Activated B cell treated with CpG ODN at 0.5 μM for 24 hours (primary cell): Measurements from ENCODE around the gene CBFA2T2. TPM values are rescaled to one million over a fixed set of nuclear protein-coding genes. Genes with fewer than 3 reads are reported as not detected.
"Not testable (repeated sequence)": the region's sequence is repeated elsewhere in the genome, so short reads cannot be mapped to it uniquely, and the experiment has no call there.

Source experiments
- ATAC-seq: fragments of 200-7000 bp; cut with Tn5 transposase; one replicate; pipeline ENCODE4 v1.10.0; 2021; ENCODE audit warnings: low read depth, mild to moderate bottlenecking, moderate library complexity
- CTCF ChIA-PET: fragments of 350-600 bp; sonication (Branson Sonifier 250); formaldehyde crosslinking; loops from one replicate; lab custom pipeline; 2021; ENCODE audit warnings: antibody characterized with exemption; lab: Charles Lee
- POLR2A ChIA-PET: fragments of 350-600 bp; sonication (Branson Sonifier 250); formaldehyde crosslinking; loops from one replicate; lab custom pipeline; 2021; ENCODE audit warnings: antibody characterized with exemption; lab: Charles Lee
- DNase-seq: peaks from one replicate; pipeline ENCODE4 v3.0.0; 2022
- H3K27ac Mint-ChIP-seq: one replicate; pipeline ENCODE4 v1.8.0; 2020; ENCODE audit warnings: mixed read lengths
- H3K27me3 Mint-ChIP-seq: one replicate; pipeline ENCODE4 v1.8.0; 2021; ENCODE audit warnings: mixed read lengths
- H3K36me3 Mint-ChIP-seq: one replicate; pipeline ENCODE4 v1.8.0; 2021; ENCODE audit warnings: low read depth, mixed read lengths
- H3K4me1 Mint-ChIP-seq: one replicate; pipeline ENCODE4 v1.8.0; 2021; ENCODE audit warnings: mixed read lengths
- H3K4me3 Mint-ChIP-seq: one replicate; pipeline ENCODE4 v1.8.0; 2020; ENCODE audit warnings: mild to moderate bottlenecking, mixed read lengths
- H3K9me3 Mint-ChIP-seq: one replicate; pipeline ENCODE4 v1.8.0; 2020; ENCODE audit warnings: mixed read lengths
- CTCF ChIP-seq: fragments of 200-600 bp; IDR thresholded peaks from one replicate; pipeline ENCODE4 v1.8.0; 2022; ENCODE audit warnings: antibody characterized with exemption, mild to moderate bottlenecking
- intact Hi-C: fragments of 100-400 bp; cut with micrococcal nuclease; formaldehyde crosslinking; loops from one replicate; pipeline ENCODE4 v1.15.1; 2024
- total RNA-seq: library from RNA; stranded (reverse); gene quantifications from 2 replicates; pipeline ENCODE4 v1.2.3, GENCODE V29; 2022

Gene CBFA2T2
- total RNA-seq, 1 donor from 2014 or later = 15.8 TPM

GRCh38 chr20:33503564-33503963 is 13.7 kb downstream of the CBFA2T2 start:
- no peak for DNase-seq
- Mint-ChIP-seq H3K4me1 (peaks cover 45% of the 10 kb centered on the region), H3K27ac (no peak overlapping the region), H3K36me3 (peaks cover 12% of the 10 kb centered on the region), H3K9me3 (peaks cover 3% of the 10 kb centered on the region), H3K27me3 (no peaks in the 10 kb centered on the region), H3K4me3 (no peak overlapping the region)
- no peak for TF ChIP-seq CTCF
- no peak for ATAC-seq
- ChIA-PET POLR2A (interaction anchor here (0.7 to 1.2 kb wide), 2 partner anchors 13 to 569 kb away, joined by 6 read pairs; no protein-coding TSS in a partner anchor), CTCF (no interaction called here)
- intact Hi-C loops = no loop called here

GRCh38 chr20:33506576-33506975 is 16.7 kb downstream of the CBFA2T2 start:
- CTCF ChIA-PET = interaction anchor here (0.7 to 1.7 kb wide), 3 partner anchors 15 to 161 kb away, joined by 3 to 4 read pairs (median 3); no protein-coding TSS in a partner anchor
- POLR2A ChIA-PET = interaction anchor here (2.5 kb wide), 1 partner anchor 17 kb away, joined by 8 read pairs; the partner anchor contains the start of gene CBFA2T2
- no peaks in the 10 kb centered on the region for H3K27me3 Mint-ChIP-seq
- intact Hi-C loops = no loop called here
- TF ChIP-seq CTCF = no peak
- no peak for DNase-seq
- peaks cover 12% of the 10 kb centered on the region for H3K36me3 Mint-ChIP-seq
- no peak overlapping the region for H3K4me3 Mint-ChIP-seq
- H3K9me3 Mint-ChIP-seq = peaks cover 3% of the 10 kb centered on the region
- H3K4me1 Mint-ChIP-seq = peaks cover 32% of the 10 kb centered on the region
- no peak overlapping the region for H3K27ac Mint-ChIP-seq
- ATAC-seq = no peak

DNA sequence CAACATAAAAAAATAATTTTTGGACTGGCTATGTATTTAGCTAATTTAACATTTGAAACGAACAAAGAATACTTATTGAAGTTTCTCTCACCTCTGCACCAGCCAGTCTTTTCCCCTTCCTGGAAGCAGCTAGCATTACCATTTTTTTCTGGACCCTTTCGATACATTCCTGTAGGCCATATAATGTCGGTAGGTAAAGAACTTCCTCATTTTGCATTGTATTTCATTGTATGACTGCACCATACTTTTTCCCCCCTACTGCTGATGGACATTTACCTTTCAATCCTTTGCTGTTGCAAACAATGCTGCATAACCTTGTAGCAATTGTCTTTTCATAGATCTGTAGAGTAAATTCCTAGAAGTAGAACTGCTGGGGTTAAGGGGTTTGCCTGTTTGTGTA is 17.6 kb downstream of the CBFA2T2 start:
- Mint-ChIP-seq H3K27me3 (no peaks in the 10 kb centered on the region), H3K36me3 (peaks cover 12% of the 10 kb centered on the region), H3K4me3 (no peak overlapping the region), H3K4me1 (peaks cover 38% of the 10 kb centered on the region), H3K9me3 (peaks cover 3% of the 10 kb centered on the region), H3K27ac (no peak overlapping the region)
- intact Hi-C loops = no loop called here
- ChIA-PET CTCF (interaction anchor here (1.3 to 1.7 kb wide), 2 partner anchors 10 to 160 kb away, joined by 3 to 4 read pairs; no protein-coding TSS in a partner anchor), POLR2A (interaction anchor here (2.5 kb wide), 1 partner anchor 17 kb away, joined by 8 read pairs; the partner anchor contains the start of gene CBFA2T2)
- DNase-seq (no peak), ATAC-seq (no peak)
- no peak for TF ChIP-seq CTCF

GRCh38 chr20:33508015-33508414 is 18.1 kb downstream of the CBFA2T2 start:
- H3K27ac Mint-ChIP-seq, intact Hi-C loops, ATAC-seq, H3K9me3 Mint-ChIP-seq, DNase-seq, H3K27me3 Mint-ChIP-seq, H3K4me3 Mint-ChIP-seq: not testable (repeated sequence)
- POLR2A ChIA-PET = interaction anchor here (2.5 kb wide), 1 partner anchor 18 kb away, joined by 8 read pairs; the partner anchor contains the start of gene CBFA2T2
- H3K36me3 Mint-ChIP-seq = peaks cover 12% of the 10 kb centered on the region
- CTCF ChIA-PET = interaction anchor here (1.3 kb wide), 1 partner anchor 10 kb away, joined by 3 read pairs; no protein-coding TSS in a partner anchor
- peaks cover 40% of the 10 kb centered on the region for H3K4me1 Mint-ChIP-seq

DNA sequence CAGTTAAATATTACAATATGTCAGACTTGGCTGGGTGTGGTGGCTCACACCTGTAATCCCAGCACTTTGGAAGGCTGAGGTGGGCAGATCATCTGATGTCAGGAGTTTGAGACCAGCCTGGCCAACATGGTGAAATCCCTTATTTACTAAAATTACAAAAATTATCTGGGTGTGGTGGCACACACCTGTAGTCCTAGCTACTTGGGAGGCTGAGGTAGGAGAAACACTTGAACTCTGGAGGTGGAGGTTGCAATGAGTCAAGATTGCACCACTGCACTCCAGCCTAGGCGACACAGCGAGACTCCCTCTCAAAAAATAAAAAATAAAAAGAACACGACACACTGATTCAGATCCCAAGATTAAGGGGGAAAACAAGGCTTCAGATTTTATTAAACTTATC is 19.2 kb downstream of the CBFA2T2 start:
- H3K27me3 Mint-ChIP-seq, DNase-seq, H3K9me3 Mint-ChIP-seq, ATAC-seq, CTCF ChIA-PET, H3K36me3 Mint-ChIP-seq, intact Hi-C loops, H3K27ac Mint-ChIP-seq, H3K4me3 Mint-ChIP-seq: not testable (repeated sequence)
- H3K4me1 Mint-ChIP-seq = peaks cover 35% of the 10 kb centered on the region
- POLR2A ChIA-PET = interaction anchor here (1.7 kb wide), 1 partner anchor 19 kb away, joined by 4 read pairs; the partner anchor contains the start of gene CBFA2T2

DNA sequence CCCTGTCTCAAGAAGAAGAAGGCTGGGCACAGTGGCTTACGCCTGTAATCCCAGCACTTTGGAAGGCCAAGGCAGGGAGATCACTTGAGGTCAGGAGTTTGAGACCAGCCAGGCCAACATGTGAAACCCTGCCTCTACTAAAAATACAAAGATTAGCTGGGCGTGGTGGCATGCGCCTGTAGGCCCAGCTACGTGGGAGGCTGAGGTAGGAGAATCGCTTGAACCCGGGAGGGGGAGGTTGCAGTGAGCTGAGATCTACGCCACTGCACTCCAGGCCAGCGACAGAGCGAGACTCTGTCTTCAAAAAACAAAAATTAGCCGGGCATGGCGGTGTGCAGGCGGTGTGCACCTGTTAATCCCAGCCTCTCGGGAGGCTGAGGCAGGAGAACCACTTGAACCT is 22.0 kb downstream of the CBFA2T2 start:
- H3K36me3 Mint-ChIP-seq, intact Hi-C loops, H3K9me3 Mint-ChIP-seq, CTCF ChIA-PET, ATAC-seq, DNase-seq, H3K27me3 Mint-ChIP-seq, H3K4me3 Mint-ChIP-seq, POLR2A ChIA-PET, H3K27ac Mint-ChIP-seq: not testable (repeated sequence)
- peaks cover 33% of the 10 kb centered on the region for H3K4me1 Mint-ChIP-seq
